SK-N-MC (cell line): Measurements from ENCODE around the gene CLCN5.

ENCODE experiments used
- DNase-seq: peaks from one replicate; pipeline ENCODE4 v3.0.0-alpha.2; 2011; ENCODE audit warnings: low read depth, low spot score
- H3K27ac ChIP-seq: fragments of 200-600 bp; sonication (generic); 2 replicates; pipeline ENCODE4 v1.5.1; 2016; ENCODE audit warnings: mixed run types
- H3K36me3 ChIP-seq: fragments of 200-600 bp; sonication (generic); 2 replicates; pipeline ENCODE4 v1.6.1; 2017; ENCODE audit warnings: antibody characterized with exemption, low read length, mixed read lengths; ENCODE audit not compliant: insufficient read depth
- H3K4me3 ChIP-seq: fragments of 200-600 bp; sonication (generic); 2 replicates; pipeline ENCODE4 v1.5.1; 2016
- H3K9ac ChIP-seq: fragments of 200-600 bp; sonication (generic); 2 replicates; pipeline ENCODE4 v1.8.0; 2017; ENCODE audit warnings: mixed run types, mixed read lengths; ENCODE audit not compliant: insufficient read length
- H3K9me3 ChIP-seq: fragments of 200-600 bp; sonication (generic); 2 replicates; pipeline ENCODE4 v1.6.1; 2017; ENCODE audit warnings: low read depth, mild to moderate bottlenecking, antibody characterized with exemption, low read length, moderate library complexity, mixed read lengths
- EZH2 ChIP-seq: fragments of 200-600 bp; sonication (generic); IDR thresholded peaks from one replicate; pipeline ENCODE4 v1.6.1; 2017; ENCODE audit warnings: antibody characterized with exemption
- FOXP2 ChIP-seq: optimal IDR thresholded peaks from 2 replicates; pipeline ENCODE3; 2011; ENCODE audit warnings: mild to moderate bottlenecking, moderate library complexity; ENCODE audit not compliant: insufficient read depth; ENCODE audit errors: extremely low read length, control extremely low read depth
- POLR2AphosphoS5 ChIP-seq: IDR thresholded peaks from 2 replicates; pipeline ENCODE4 v1.6.1; 2012; ENCODE audit warnings: mild to moderate bottlenecking, low read depth, low read length, borderline replicate concordance

CLCN5 gene

GRCh38 chrX:49956313-49956712 is 33.9 kb downstream of the CLCN5 start:
- no peak overlapping the region for H3K4me3 ChIP-seq
- TF ChIP-seq EZH2 (no peak), POLR2AphosphoS5 (no peak), FOXP2 (no peak)
- no peak for DNase-seq

GRCh38 chrX:49958727-49959485 is 36.5 kb downstream of the CLCN5 start:
- no peak overlapping the region for H3K9ac ChIP-seq
- no peak overlapping the region for H3K27ac ChIP-seq
- no peak for TF ChIP-seq FOXP2
- TF ChIP-seq POLR2AphosphoS5: no peak
- TF ChIP-seq EZH2: no peak
- no peaks in the 10 kb centered on the region for H3K9me3 ChIP-seq
- DNase-seq: no peak
- no peak overlapping the region for H3K4me3 ChIP-seq
- no peaks in the 10 kb centered on the region for H3K36me3 ChIP-seq

More at GRCh38 chrX:49956313-49956712, 33.9 kb downstream of the CLCN5 start:
- Histone ChIP-seq H3K36me3 (no peaks in the 10 kb centered on the region), H3K27ac (no peak overlapping the region), H3K9me3 (no peaks in the 10 kb centered on the region), H3K9ac (no peak overlapping the region)

- no peak for TF ChIP-seq POLR2AphosphoS5
- Histone ChIP-seq H3K9ac (no peak overlapping the region), H3K27ac (no peak overlapping the region), H3K4me3 (no peak overlapping the region), H3K9me3 (no peaks in the 10 kb centered on the region), H3K36me3 (no peaks in the 10 kb centered on the region)
- no peak for DNase-seq
Measured at GRCh38 chrX:49959602-49960001, 37.2 kb downstream of the CLCN5 start.

GRCh38 chrX:49960061-49960460 is 37.7 kb downstream of the CLCN5 start:
- no peaks in the 10 kb centered on the region for H3K36me3 ChIP-seq
- H3K4me3 ChIP-seq: no peak overlapping the region
- no peaks in the 10 kb centered on the region for H3K9me3 ChIP-seq
- no peak overlapping the region for H3K27ac ChIP-seq
- no peak overlapping the region for H3K9ac ChIP-seq
- no peak for DNase-seq
- no peak for TF ChIP-seq FOXP2
- no peak for TF ChIP-seq POLR2AphosphoS5
- no peak for TF ChIP-seq EZH2

GRCh38 chrX:49970674-49971073 is 48.3 kb downstream of the CLCN5 start:
- Histone ChIP-seq H3K36me3 (no peaks in the 10 kb centered on the region), H3K4me3 (no peak overlapping the region), H3K9ac (no peak overlapping the region), H3K27ac (no peak overlapping the region), H3K9me3 (no peaks in the 10 kb centered on the region)
- DNase-seq: no peak
- TF ChIP-seq EZH2: no peak
- no peak for TF ChIP-seq POLR2AphosphoS5
- TF ChIP-seq FOXP2: no peak

GRCh38 chrX:49972328-49972860 is 50.0 kb downstream of the CLCN5 start:
- DNase-seq: no peak
- TF ChIP-seq POLR2AphosphoS5 (no peak), FOXP2 (no peak), EZH2 (no peak)
- Histone ChIP-seq H3K4me3 (no peak overlapping the region), H3K36me3 (no peaks in the 10 kb centered on the region), H3K27ac (no peak overlapping the region), H3K9ac (no peak overlapping the region), H3K9me3 (no peaks in the 10 kb centered on the region)

- no peak overlapping the region for H3K4me3 ChIP-seq
- TF ChIP-seq FOXP2: no peak
- no peak for TF ChIP-seq EZH2
- no peak for TF ChIP-seq POLR2AphosphoS5
- DNase-seq: no peak
- H3K9ac ChIP-seq: no peak overlapping the region
- no peaks in the 10 kb centered on the region for H3K9me3 ChIP-seq
- no peak overlapping the region for H3K27ac ChIP-seq
- no peaks in the 10 kb centered on the region for H3K36me3 ChIP-seq
Measured at GRCh38 chrX:49976682-49977197, 54.3 kb downstream of the CLCN5 start.

- no peaks in the 10 kb centered on the region for H3K9me3 ChIP-seq
- H3K36me3 ChIP-seq: no peaks in the 10 kb centered on the region
- H3K27ac ChIP-seq: no peak overlapping the region
- no peak overlapping the region for H3K9ac ChIP-seq
- DNase-seq: no peak
- TF ChIP-seq POLR2AphosphoS5 (no peak), FOXP2 (no peak), EZH2 (no peak)
- no peak overlapping the region for H3K4me3 ChIP-seq
Measured at GRCh38 chrX:49977319-49978090, 55.1 kb downstream of the CLCN5 start.
